Measurements from ENCODE around the gene PON3. TPM values are rescaled to one million over a fixed set of nuclear protein-coding genes. Genes with fewer than 3 reads are reported as not detected.

The PON3 gene
- total and polyA plus RNA-seq, 2 experiments from 2014 or later = 1.4 to 1.6 TPM

DNA sequence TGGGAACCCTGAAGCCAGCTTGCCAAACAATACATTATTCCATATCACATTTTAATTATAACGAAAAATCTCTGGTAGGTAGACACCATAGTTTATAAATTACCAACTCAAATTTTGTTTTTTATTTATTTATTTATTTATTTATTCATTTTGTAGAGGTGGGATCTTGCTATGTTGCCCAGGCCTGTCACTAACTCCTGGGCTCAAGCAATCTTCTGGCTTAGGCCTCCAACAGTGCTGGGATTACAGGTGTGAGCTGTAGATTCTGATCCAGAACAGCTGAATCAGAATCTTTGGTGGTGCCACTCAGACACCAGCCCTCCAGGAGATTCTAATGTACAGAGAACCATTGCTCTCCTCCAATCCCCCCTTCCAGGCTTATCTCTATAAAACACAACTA, 37.0 kb upstream of the PON3 start:
- ATAC-seq = no peak
- Histone ChIP-seq H3K4me1 (ENCODE audit: insufficient read depth) (peaks cover 7% of the 10 kb centered on the region), H3K27me3 (ENCODE audit: insufficient read depth) (no peaks in the 10 kb centered on the region), H4K20me1 (replicated peaks; ENCODE audit: insufficient read depth) (no peaks in the 10 kb centered on the region), H2AFZ (no peak overlapping the region), H3K36me3 (ENCODE audit: insufficient read depth) (no peaks in the 10 kb centered on the region), H3K9me2 (ENCODE audit: insufficient read depth) (peaks cover 4% of the 10 kb centered on the region; the same call in 1 of the 2 replicates), H3F3A (replicated peaks; ENCODE audit: low read depth) (no peaks in the 10 kb centered on the region), H3K27ac (ENCODE audit: low read depth) (no peak overlapping the region), H3K4me3 (no peak overlapping the region), H3K4me2 (no peak overlapping the region), H3K79me2 (replicated peaks; ENCODE audit: insufficient read depth) (peaks cover 22% of the 10 kb centered on the region)
- DNase-seq (ENCODE audit: low spot score) = no peak
- Mint-ChIP-seq H3K9me3 (no peaks in the 10 kb centered on the region), H3K36me3 (ENCODE audit: low read depth) (peaks cover 16% of the 10 kb centered on the region; the same call in 2 of the 3 replicates), H3K27ac (no peak overlapping the region), H3K27me3 (ENCODE audit: insufficient read depth, low read depth, poor library complexity) (peaks cover 12% of the 10 kb centered on the region), H3K4me1 (peaks cover 7% of the 10 kb centered on the region), H3K4me3 (no peak overlapping the region)
- TF ChIP-seq JUNB (IDR thresholded peaks at IDR 0.05; ENCODE audit: unreplicated experiment) (no peak), REST (IDR thresholded peaks at IDR 0.05; ENCODE audit: unreplicated experiment) (no peak), STAT1 (IDR thresholded peaks at IDR 0.05; ENCODE audit: unreplicated experiment) (no peak), ZNF462 (CRISPR knock-in tag; IDR thresholded peaks at IDR 0.05) (no peak), ZNF331 (CRISPR knock-in tag; IDR thresholded peaks at IDR 0.05; ENCODE audit: low read depth) (no peak), ZNF114 (CRISPR knock-in tag; IDR thresholded peaks at IDR 0.05) (no peak), EZH2phosphoT487 (IDR thresholded peaks at IDR 0.05; ENCODE audit: unreplicated experiment) (no peak), CTCF (conservative IDR thresholded peaks at IDR 0.05; ENCODE audit: low read depth in 2 of 2) (no peak), CREB1 (CRISPR knock-in tag; IDR thresholded peaks at IDR 0.05; ENCODE audit: low read depth) (no peak), EZH2 (IDR thresholded peaks at IDR 0.05; ENCODE audit: low read depth, unreplicated experiment) (no peak), NANOG (IDR thresholded peaks at IDR 0.05; ENCODE audit: borderline replicate concordance) (no peak), POLR2AphosphoS5 (IDR thresholded peaks at IDR 0.05; ENCODE audit: low read depth) (no peak)
- TF ChIP-seq, protein P1, sequence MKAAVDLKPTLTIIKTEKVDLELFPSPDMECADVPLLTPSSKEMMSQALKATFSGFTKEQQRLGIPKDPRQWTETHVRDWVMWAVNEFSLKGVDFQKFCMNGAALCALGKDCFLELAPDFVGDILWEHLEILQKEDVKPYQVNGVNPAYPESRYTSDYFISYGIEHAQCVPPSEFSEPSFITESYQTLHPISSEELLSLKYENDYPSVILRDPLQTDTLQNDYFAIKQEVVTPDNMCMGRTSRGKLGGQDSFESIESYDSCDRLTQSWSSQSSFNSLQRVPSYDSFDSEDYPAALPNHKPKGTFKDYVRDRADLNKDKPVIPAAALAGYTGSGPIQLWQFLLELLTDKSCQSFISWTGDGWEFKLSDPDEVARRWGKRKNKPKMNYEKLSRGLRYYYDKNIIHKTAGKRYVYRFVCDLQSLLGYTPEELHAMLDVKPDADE (IDR thresholded peaks at IDR 0.05) = no peak
